GM18502 (cell line): ENCODE data around the gene IQCE.
A peak's percentile ranks its signal among the peaks of the same experiment; 100 is the strongest.
"Not testable (repeated sequence)": the region's sequence is repeated elsewhere in the genome, so short reads cannot be mapped to it uniquely, and the experiment has no call there.

Experiments used
- ATAC-seq: cut with Tn5 transposase; IDR thresholded peaks from one replicate; pipeline ENCODE4 v1.9.1; 2021; ENCODE audit warnings: mild to moderate bottlenecking; ENCODE audit not compliant: unreplicated experiment, poor library complexity

The IQCE gene

DNA sequence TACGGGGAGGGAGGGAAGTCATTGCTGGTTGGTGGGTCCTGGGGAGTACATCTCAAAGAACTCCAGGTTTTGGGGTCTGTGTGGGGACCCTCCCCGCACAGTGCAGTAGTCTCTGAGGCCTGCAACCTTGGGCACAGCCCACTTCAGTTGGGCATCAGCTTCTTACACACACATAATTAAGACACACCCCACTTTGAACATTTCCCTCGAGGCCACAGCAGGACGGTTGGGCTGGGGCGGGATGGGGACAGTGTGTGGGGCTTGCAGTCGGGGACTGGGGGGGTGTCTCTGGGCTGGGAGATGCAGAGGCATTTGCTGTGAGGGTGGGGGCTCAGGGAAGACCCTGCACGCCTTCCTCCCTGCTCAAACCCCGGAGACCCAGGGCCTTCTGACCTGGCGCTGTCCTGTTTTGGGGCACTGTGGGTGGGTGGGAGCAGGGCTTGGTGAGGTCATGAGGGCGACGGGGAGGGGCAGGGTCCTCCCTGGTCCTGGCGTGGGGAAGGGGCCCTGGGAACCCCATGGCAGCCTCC is 38.0 kb upstream of the IQCE start:
- ATAC-seq = no peak

DNA sequence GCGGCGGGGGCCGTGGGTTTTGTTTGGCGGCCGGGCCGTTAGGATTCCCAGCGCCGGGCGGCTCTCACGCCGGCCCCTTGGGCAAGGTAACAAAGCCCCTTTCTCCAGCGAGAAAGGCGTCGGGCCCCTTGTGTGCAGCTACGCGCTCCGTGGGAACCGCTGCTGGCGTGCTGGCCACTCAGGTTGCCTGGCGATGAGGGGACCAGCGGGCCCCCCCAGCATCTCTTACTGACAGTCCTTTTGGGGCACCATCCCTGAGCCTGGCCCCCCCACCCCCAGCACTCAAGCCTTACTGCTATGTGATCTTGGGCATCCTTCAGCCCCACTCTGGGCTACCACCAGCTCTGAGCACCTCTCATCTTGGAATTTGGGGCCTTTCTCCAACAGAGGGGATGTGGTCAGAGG is 37.4 kb upstream of the IQCE start:
- no peak for ATAC-seq

DNA sequence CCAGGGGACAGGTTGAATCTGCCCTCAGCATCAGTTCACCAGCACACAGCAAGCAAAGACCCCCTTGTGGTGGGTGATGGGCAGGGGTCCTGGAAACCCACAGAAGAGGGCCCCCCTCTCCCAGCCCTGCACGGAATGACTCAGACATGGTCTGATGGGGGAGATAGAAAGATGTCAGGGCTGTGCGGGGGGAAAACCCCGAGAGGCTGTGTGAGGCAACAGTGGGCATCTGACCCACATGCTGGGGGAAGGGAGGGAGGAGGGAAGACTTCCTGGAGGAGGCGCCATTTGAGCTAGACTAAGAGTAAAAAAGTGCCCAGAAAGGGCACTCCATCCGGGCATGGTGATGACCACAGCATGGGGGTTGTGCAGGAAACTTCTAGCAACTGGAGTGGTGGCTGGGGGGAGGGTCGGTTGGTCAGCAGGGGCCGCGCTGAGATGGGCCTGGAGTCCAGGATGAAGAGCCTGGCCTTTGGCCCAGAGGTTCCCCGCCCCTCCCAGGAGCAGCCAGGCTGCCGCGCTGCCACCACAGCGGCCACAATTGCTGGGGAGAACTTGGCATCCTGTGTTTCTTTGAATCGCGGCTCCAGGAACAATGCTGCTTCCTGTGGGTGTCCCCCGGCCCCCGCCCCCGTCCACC is 36.7 kb upstream of the IQCE start:
- no peak for ATAC-seq

DNA sequence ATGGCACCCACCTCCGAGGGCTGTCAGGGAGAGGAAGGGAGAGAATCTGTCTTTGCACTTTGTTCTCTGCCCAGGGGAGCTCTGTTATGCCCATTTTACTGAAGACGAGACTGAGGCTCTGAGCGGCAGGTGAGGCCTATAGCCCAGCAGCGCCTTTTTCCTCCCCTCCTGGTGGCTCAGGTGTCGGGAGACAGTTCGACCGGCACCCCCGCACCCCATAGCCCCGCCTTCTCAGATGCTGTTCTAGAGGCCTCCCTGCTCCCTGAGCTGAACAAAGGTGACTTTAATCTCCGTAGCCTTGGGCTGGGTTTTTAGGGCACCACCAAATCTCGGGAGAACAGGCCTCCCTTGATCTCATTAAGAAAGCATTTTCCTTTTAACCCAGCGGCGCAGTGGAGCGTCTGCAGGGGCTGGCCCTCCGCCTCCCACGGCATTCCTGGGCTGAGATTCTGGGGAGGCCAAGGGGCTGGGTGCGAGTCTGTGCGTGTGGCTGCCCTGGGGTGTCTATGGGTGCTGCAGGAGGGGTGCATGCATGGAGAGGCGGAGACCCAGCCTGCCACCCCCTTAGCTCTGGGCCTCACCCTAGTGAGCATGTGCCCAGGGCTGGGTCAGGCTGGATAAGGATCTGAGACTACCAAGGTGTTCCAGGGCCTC is 35.9 kb upstream of the IQCE start:
- no peak for ATAC-seq

DNA sequence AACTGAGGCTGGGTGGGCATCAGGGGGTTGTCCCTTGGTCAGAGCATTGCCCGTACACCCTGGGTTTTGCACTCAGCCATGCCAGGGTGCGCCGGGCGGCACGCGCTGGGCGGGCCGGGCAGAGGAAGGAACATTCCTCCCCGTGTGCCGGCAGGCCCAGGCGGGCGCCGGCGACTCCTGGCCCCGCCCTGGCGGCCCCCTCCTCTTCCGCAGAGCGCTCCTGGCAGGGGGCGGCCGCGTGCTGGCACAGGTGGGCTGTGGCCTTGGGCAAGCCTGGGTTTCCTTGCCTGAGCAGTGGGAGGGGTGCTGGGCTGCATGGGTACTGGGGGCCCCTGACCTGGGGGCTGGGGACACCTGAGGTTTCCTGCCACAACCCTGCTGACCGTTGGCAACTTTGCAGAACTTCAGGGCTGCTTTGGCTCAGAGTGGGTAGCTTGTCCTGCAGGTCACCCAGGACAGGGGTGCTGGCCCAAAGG is 35.3 kb upstream of the IQCE start:
- no peak for ATAC-seq

DNA sequence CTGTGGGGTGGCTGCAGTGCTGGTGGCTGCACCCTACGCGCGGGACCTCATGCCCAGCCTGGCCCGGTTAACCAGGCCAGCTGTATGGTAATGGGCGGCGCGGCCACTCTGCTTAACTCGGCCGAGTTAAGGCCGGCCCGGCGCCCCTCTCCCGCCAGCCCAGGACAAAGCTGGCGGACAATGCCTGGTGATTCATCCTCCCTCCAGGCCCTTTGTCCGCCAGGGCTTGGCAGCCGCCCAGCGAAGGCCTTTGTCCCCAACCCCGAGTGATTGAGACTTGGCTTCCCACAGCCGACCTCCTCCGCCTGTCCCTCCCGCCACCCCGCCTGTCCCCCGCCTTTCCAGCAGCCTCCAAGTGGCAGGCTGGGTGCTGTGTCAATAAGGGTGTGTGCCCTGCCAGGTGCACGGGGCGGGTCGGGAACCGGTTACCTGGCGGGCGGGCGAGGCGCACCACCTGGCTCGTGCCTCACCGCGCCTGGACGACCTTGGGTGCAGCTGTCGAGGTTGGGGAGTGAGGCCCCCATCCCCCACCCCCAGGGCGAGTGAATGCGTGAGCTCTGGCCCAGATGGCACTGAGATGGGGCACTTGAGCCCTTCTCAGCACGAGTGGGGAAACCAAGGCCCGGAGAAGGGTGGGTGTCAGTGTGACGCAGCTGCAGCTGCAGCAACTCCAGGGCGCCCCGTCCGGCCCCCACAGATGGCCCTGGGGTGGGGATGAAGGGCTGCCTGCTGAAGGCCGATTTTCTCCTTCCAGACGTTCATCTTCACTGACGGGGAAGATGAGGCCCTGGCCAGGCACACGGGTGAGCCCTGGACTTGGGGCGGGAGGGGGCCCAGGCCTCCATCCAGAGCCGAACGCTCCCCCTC is 34.6 kb upstream of the IQCE start:
- ATAC-seq = no peak

DNA sequence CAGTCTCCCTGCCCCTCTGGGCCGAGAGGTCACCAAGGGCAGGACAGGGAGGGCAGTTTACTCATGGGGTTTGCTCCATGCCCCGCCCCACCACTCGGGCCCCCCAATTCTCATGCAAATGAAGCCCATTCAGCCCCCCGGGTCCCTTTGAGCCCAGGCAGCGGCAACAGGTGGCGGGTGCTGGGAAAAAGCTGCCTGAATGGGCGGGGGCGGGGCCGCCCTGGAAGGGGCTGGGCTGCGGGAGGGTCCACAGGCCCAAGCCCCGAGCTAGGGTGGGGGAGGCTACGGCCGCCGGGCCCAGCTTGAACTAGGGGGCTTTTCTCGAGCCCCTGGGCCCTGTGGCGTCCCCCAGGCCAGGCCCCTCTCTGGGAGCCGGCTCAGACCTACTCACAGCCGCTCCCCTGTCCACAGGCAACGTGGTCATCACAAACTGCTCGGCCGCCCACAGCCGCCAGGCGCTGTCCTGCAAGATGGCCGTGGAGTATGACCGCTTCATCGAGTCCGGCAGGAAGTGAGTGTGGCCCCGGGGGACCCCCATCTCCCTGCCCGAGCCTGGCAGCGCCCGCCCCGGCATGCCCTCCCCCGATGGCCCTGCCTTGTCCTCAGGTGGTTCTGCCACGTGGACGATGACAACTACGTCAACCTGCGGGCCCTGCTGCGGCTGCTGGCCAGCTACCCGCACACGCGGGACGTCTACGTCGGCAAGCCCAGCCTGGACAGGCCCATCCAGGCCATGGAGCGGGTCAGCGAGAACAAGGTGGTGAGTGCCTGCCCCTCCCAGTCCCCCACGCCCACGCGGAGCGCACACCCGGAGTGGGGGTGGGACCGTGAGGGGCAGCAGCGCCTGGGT is 33.7 kb upstream of the IQCE start:
- ATAC-seq = no peak

DNA sequence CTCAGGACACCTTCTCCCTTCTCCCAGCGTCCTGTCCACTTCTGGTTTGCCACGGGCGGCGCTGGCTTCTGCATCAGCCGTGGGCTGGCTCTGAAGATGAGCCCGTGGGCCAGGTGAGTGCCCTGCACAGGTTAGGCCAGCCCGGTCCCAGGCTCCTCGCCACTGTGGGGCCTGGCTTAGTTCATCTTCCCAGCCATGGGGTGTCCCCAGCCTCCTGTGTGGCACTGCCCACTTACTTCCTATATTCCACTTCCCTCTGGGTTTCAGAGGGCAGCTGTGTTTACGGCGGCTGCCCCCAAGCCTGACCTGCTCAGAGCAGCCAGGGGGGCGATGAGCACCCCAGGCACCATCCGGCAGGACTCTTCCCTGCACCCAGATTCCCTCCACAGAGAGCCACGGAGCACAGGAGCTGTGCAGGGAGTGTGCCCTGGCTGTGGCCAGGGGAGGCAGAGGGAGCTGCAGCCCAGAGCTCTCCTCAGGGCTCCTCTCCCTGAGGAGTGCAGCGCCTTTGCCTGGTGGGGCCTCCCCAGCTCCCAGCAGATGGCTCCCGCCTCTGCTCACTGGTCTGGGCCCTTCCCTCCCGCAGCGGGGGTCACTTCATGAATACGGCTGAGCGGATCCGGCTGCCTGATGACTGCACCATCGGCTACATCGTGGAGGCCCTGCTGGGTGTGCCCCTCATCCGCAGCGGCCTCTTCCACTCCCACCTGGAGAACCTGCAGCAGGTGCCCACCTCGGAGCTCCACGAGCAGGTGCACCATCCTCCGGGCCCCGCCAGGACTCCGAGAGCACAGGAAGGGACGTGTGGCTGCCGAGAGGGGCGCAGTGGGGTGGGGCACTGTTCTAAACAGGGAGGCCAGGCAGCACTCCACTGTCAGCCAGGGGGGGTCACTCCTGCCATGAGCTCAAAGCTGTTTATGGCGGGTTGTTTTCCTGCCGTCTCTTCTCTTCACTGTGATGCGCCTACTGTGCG is 32.8 kb upstream of the IQCE start:
- ATAC-seq = no peak

DNA sequence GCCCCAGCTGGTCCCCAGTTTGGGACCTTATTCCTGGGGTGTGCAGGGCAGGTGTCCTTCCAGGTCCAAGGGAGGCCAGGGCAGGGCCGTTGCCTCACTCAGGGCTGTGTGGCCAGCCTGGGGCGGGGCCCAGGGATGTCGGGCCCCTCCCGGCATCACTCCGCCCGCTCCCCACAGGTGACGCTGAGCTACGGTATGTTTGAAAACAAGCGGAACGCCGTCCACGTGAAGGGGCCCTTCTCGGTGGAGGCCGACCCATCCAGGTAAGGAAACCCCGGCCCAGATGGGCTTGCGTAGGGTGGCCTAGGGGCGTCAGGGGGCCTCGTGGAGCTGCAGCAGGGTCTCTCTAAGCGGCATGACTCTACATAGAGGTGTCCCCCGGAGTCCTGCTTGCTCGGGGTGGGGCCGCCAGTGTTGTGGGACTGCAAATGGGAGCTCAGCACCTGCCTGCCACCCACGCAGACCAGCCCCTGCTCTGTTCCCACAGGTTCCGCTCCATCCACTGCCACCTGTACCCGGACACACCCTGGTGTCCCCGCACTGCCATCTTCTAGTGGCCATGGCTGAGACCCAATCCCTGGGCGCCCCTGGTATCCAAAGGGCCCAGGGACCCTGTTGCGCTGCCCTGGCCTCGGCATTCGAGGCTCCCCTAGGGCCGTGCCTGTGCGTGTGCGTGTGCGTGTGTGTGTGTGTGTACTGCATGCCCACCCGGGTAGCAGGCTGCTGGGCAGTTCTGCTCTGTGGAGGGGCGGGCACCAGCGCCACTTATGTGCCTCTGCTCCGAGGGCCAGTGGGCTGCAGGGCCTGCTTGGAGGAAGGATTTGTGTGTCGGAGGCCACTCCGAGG is 31.9 kb upstream of the IQCE start:
- no peak for ATAC-seq

DNA sequence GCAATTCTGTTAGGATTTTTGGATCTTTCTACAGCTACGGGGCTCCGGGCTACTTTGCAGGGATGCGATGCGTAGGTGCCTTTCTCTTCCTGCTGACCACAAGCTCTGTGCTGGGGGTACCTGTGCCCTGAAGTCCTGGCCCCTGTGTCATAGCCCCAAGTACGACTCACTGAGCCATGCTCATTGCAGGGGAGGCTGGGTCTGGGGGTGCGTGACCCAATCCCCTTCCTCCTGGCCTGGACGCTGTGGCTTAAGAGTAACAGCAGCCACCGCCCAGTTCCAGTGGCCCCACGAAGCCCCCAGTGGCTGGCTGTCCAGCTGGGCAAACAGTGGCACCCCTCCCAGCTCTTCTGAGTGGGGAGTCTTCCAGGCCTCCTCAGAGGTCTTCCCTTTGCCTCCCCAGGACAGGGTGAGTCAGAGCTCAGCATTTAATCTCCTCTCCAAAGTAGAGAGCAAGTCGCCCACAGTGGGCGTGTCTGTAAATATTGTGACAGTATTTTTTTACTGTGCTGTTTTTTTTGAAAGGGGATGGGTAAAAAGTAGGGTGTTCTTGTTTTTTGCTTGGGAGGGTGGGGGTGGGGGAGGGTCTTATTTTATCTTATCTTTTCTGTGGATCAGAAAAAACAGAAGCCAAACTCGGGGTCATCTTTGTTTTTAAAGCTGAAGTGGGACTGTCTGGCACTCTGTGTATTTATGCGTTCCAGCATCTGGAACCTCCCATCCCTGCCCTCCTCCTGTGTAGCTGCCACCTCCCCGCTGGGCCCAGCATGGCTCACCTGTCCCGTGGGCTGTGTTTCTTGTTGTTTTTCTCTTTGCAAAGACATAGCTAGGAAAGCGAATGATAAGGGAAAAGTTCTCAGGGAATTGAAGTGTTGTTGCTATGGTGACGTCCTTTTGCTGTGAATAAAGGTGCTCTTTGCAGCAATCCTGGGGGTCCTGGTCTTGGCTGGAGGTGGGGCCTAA is 31.0 kb upstream of the IQCE start:
- ATAC-seq = no peak

DNA sequence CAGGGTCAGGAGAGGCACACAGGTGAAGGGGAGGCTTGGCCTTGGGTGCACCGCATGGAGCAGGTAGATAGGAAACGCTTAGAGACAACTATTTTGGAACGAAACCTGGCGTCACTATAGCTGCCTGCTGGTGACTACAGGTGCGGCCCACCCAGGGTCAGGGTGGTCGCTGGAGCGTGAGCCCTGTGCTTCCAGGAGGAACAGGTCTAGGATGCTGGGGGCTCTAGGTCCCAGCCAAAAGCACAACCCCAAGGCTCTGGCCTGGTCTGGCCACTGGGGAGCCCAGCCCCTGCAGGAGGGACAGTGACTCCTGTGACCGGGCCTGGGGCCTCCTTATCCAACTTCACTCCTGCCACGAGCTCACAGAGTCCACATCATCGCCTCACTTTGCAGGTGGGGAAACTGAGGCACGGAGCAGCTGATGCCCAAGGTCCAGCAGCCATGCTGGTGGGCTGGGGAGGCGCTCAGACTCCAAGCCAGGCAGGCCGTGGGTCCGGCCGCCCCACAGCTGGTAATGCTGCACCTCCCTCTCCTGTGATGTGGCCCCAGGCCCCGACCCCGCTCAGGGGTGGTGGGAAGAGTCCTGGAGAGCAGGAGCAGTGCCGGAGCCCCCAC is 30.2 kb upstream of the IQCE start:
- ATAC-seq = no peak

DNA sequence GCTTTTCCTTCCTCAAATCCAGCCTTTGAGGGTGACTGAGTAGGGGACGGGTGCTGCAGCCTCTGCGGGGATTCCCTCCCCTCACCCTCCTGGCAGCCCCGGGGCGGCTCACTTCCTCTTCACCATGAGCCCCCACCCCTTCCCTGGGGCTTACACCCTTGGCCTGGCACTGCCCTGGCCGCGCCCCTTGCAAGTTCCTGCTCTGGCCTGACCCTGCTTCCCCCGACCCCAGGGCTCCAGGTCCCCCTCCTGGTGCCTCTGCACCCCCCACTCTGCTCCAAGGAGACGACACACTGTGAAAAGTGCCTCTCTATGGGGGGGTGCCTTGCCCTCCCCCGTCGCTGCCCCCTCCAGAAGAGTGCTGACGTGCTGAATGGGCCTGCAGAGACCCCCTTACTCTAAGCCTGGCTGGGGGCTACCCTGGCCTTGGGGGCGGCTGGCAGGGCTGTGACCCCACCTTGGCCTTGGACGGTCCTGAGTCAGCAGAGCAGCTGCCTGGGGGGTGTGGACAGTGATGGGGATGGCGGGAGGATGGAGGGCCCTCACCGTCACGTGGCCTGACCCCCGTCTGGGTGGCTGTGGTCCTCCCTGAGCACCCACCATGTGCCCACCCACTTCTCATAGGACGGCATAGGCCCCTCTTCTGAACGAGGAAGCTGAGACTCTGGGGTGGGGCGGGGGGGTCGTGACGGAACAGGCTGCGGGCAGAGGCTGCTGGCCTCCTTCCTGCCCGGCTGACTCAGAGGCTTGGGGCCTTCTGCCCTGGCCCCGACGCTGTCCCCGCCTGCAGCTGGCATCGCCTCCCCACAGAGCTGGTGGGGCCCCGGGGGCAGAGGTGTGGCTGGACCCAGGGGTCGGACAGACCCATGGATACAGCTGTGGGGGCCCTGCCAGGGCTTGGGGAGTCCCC is 29.4 kb upstream of the IQCE start:
- peak; percentile 59 for ATAC-seq

DNA sequence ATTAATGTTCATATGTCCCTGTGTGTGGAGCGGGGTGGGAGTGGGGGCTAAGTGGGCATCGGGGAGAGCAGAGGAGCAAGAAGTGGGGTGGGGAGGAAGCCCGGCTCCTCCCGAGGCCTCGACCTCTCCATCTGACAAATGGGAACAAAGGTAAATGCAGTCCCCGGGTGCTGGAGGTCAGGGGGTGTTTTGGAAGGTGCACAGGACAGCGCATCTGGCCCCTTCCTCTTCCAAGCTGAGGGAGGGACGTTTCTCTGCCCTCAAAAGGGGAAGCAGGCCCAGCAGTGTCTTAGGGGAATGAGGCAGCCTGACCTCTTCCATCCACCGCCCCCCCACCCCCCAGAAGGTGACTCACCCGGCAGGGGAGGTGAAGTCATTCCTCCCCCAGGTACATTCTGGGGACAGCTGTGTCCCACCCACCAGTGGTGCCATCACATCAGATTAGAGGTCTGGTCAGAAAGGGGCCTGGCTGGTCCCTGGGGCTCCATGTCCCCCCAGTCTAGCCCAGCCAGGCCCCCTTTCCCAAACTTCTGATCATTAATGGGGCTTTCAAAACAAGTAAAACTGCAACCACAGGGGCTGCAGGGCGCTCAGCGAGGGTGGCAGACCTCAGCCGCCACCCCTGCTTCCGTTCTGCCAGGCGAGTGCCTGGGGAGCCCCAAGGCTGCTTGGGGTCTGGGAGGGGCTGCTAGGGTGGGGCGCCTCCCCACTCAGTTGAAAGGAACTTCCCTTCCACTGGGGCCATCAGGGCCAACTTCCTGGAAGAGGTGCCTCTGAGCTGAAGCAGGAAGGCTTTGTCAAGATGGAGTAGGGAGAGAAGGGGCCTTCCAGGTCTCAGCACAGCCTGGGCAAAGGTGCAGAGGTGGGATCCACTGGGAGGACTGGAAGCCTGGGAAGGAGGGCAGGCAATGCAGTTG is 28.4 kb upstream of the IQCE start:
- ATAC-seq = peak; percentile 51

DNA sequence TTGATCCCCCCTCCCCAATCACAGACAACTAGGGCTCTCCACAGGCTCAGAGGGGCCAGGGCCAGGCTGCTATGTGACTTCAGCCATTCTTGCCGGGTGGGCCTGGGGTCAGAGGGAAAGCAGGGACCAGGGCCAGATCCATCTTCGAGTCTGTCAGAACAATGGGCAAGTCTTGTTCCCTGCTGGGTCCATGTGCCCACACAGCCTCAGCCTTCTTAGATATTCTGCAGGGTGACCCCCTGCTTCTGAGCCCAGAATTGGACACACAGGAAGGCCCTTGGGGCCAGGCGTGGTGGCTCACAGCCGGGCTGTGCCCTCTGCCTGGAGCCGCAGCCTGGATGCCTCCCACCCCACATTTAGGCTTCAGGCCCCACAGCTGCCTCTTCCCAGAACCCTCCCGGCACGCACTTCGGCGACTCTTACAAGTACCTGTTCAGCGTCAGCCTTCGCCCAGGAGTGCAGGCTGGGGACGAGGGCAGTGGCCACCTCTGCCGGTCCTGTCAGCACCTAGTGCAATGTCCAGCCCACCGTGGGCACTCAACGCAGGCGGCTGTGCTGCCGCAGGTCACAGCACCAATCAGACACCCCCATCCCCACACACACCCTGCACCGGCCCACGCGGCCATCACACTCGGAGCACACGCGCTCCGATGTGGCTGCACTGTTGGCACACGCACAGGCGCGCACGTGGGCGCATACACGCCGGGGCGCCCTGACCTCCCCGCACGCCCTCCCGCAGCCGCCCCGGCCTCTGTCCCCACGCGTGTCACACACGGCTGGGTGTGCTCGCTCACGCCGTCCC is 27.6 kb upstream of the IQCE start:
- ATAC-seq = not testable (repeated sequence)
